B cell (primary cell): Measurements from ENCODE around the gene DCST2. TPM values are rescaled to one million over a fixed set of nuclear protein-coding genes. Genes with fewer than 3 reads are reported as not detected.

Source experiments
- ATAC-seq: fragments of 200-7000 bp; cut with Tn5 transposase; one replicate; pipeline ENCODE4 v1.10.0; 2021; ENCODE audit warnings: low read depth, mild to moderate bottlenecking, moderate number of reproducible peaks, moderate library complexity
- CTCF ChIA-PET: fragments of 350-600 bp; sonication (Branson Sonifier 250); formaldehyde crosslinking; loops from one replicate; lab custom pipeline; 2021; ENCODE audit warnings: antibody characterized with exemption, inconsistent platforms; lab: Charles Lee
- POLR2A ChIA-PET: fragments of 350-600 bp; sonication (Branson Sonifier 250); formaldehyde crosslinking; loops from one replicate; lab custom pipeline; 2021; ENCODE audit warnings: antibody characterized with exemption; lab: Charles Lee
- DNase-seq: peaks from one replicate; pipeline ENCODE4 v3.0.0; 2013
- H2AFZ ChIP-seq: 2 replicates; pipeline ENCODE4 v1.6.1; 2012; ENCODE audit warnings: mild to moderate bottlenecking, low read depth, low read length; ENCODE audit not compliant: insufficient read depth, poor library complexity, severe bottlenecking
- H3K27ac ChIP-seq, 2 donors: 1 replicate in 1 of 2; 2 replicates in 1 of 2; pipeline ENCODE4 v1.5.1; 2012 to 2013; ENCODE audit warnings: low read length in 2 of 2, mild to moderate bottlenecking in 2 of 2, moderate library complexity in 1 of 2
- H3K27me3 ChIP-seq, 4 experiments: fragments of 200-600 bp in 1 of 4; sonication (generic) in 1 of 4; replicated peaks in 1 of 4; 1 replicate in 2 of 4; 2 replicates in 2 of 4; pipeline versions ENCODE4 v1.6.1 to v1.7.0; 2013 to 2016; ENCODE audit warnings: low read length in 3 of 4, mild to moderate bottlenecking in 2 of 4, mixed read lengths in 1 of 4, moderate library complexity in 1 of 4; ENCODE audit not compliant: insufficient read depth in 4 of 4, control insufficient read depth in 3 of 4; ENCODE audit errors: control extremely low read depth in 1 of 4
- H3K36me3 ChIP-seq, 2 experiments: replicated peaks in 1 of 2; 1 replicate in 1 of 2; 2 replicates in 1 of 2; pipeline versions ENCODE4 v1.6.1 to v1.7.1; 2013; ENCODE audit warnings: low read length in 1 of 2; ENCODE audit not compliant: insufficient read depth in 2 of 2, control insufficient read depth in 1 of 2; ENCODE audit errors: control extremely low read depth in 1 of 2, extremely low read depth in 1 of 2
- H3K4me1 ChIP-seq, 2 donors: fragments of 200-600 bp in 1 of 2; sonication (generic) in 1 of 2; 1 replicate in 1 of 2; 2 replicates in 1 of 2; pipeline versions ENCODE4 v1.5.1 to v1.6.1; 2013 to 2017; ENCODE audit warnings: low read length in 2 of 2; ENCODE audit not compliant: control insufficient read depth in 2 of 2, insufficient read depth in 2 of 2
- H3K4me2 ChIP-seq: replicated peaks from 2 replicates; pipeline ENCODE3; 2012; ENCODE audit warnings: mild to moderate bottlenecking, low read depth, low read length; ENCODE audit not compliant: poor library complexity, severe bottlenecking
- H3K4me3 ChIP-seq, 5 experiments: fragments of 200-600 bp in 1 of 5; sonication (generic) in 1 of 5; 1 replicate in 3 of 5; 2 replicates in 2 of 5; pipeline versions ENCODE4 v1.5.1 to v1.7.0; 2011 to 2016; ENCODE audit warnings: low read length in 4 of 5, mild to moderate bottlenecking in 4 of 5, low read depth in 2 of 5, control low read depth in 1 of 5, moderate library complexity in 1 of 5; ENCODE audit not compliant: insufficient read depth in 1 of 5; ENCODE audit errors: control extremely low read depth in 1 of 5, extremely low read depth in 1 of 5
- H3K79me2 ChIP-seq: fragments of 200-600 bp; sonication (generic); one replicate; pipeline ENCODE4 v1.6.0; 2016; ENCODE audit warnings: low read length; ENCODE audit not compliant: control insufficient read depth, insufficient read depth
- H3K9ac ChIP-seq: fragments of 200-600 bp; sonication (generic); 2 replicates; pipeline ENCODE4 v1.6.1; 2017; ENCODE audit warnings: mild to moderate bottlenecking, low read length, moderate library complexity
- H3K9me3 ChIP-seq, 3 donors: one replicate each; pipeline versions ENCODE4 v1.6.1 to v1.7.1; 2013; ENCODE audit warnings: low read length in 2 of 3; ENCODE audit not compliant: control insufficient read depth in 2 of 3, insufficient read depth in 1 of 3; ENCODE audit errors: control extremely low read depth in 1 of 3
- H4K20me1 ChIP-seq: 2 replicates; pipeline ENCODE4 v1.6.0; 2012; ENCODE audit warnings: mild to moderate bottlenecking, low read length; ENCODE audit not compliant: insufficient read depth, control insufficient read depth, poor library complexity, severe bottlenecking
- H3K27ac Mint-ChIP-seq: one replicate; pipeline ENCODE4 v1.8.0; 2021; ENCODE audit warnings: mixed read lengths
- H3K27me3 Mint-ChIP-seq: one replicate; pipeline ENCODE4 v1.8.0; 2021; ENCODE audit warnings: mixed read lengths
- H3K4me1 Mint-ChIP-seq: one replicate; pipeline ENCODE4 v1.8.0; 2021; ENCODE audit warnings: mixed read lengths
- H3K4me3 Mint-ChIP-seq: one replicate; pipeline ENCODE4 v1.8.0; 2021; ENCODE audit warnings: mixed read lengths
- H3K9me3 Mint-ChIP-seq: one replicate; pipeline ENCODE4 v1.8.0; 2022; ENCODE audit warnings: mixed read lengths; ENCODE audit not compliant: insufficient read depth
- EZH2 ChIP-seq: IDR thresholded peaks from 2 replicates; pipeline ENCODE4 v1.6.1; 2012; ENCODE audit warnings: borderline replicate concordance, low read depth, mild to moderate bottlenecking, moderate library complexity, low read length; ENCODE audit not compliant: insufficient read depth, poor library complexity, severe bottlenecking
- WGBS: methylation state at CpG from one replicate; pipeline ENCODE4 v1.1.5; 2013; ENCODE audit warnings: missing lambda C conversion rate; ENCODE audit not compliant: insufficient coverage; 5-methylcytosine and 5-hydroxymethylcytosine counted together
- intact Hi-C: fragments of 100-400 bp; cut with micrococcal nuclease; formaldehyde crosslinking; loops from one replicate; pipeline ENCODE4 v1.10.0; 2022
- polyA plus RNA-seq: library from polyadenylated mRNA; depleted of rRNA; stranded (reverse); fragments of >200 nt; gene quantifications from 2 replicates; pipeline ENCODE4 v1.2.3, GENCODE V29; 2012
- total RNA-seq, 2 donors: library from RNA; stranded (reverse); fragments of 120-200 nt in 1 of 2; gene quantifications; 1 replicate in 1 of 2; 2 replicates in 1 of 2; pipeline versions ENCODE4 v1.2.3 to v1.2.4, GENCODE V29; 2013 to 2022
- TF ChIP-seq, protein P1 (sequence below): fragments of 200-600 bp; IDR thresholded peaks from one replicate; pipeline ENCODE4 v1.8.0; 2022; ENCODE audit warnings: antibody characterized with exemption, mild to moderate bottlenecking

The DCST2 gene
- total and polyA plus RNA-seq, 2 donors (not counting 1 experiment from before 2014, with no cell fraction given) = 0.89 to 5.4 TPM

DNA sequence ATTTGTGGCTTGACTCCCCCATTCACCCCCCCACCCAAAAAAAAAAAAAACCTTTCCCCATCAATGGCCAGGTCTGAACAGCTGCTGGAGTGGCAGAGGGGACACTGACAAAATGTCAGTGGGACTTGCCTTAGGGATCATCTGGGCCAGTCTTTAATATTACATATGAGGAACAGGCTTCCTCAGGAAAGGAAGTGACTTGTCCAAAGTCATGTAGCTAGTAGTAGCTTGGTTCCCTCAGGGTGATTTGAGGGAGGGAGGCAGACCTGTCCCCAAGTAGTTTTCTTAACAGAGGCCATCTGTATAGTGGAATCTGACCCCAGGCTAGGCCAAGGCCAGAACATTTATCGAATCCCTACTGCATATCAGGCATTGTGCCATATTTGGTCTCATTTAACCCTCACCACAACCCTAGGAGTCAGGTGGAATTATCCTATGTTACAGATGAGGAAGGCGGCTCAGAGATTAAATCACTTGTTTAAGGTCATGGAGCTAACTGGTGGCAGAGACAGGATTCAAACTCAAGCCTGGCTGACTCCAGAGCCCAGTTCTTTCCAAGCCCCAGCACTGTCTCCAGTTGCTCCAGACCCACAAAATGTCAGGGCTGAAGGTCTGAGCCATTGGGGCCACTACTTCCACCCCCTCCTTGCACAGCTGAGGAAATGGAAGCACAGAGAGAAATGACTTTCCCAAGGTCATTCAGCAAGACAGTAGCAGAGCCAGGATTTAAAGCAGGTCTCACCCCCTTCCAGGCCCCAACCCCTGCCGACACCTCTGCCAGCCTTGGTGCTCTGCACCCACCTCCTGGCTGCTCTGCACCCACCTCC, 20.6 kb downstream of the DCST2 start:
- DNase-seq = no peak
- Histone ChIP-seq H3K4me3 (no peak overlapping the region), H3K27ac (peak overlapping the region; percentile 6 to 48), H3K4me2 (peak overlapping the region; percentile 22), H4K20me1 (peaks cover 18% of the 10 kb centered on the region), H3K9ac (no peak overlapping the region), H3K27me3 (no peaks in the 10 kb centered on the region), H3K79me2 (peaks cover 20% of the 10 kb centered on the region), H3K9me3 (no peaks in the 10 kb centered on the region), H3K4me1 (peaks cover 90 to 98% of the 10 kb centered on the region in 2 donors), H2AFZ (no peak overlapping the region), H3K36me3 (peaks cover 0 to 29% of the 10 kb centered on the region in 2 experiments)
- Mint-ChIP-seq H3K4me3 (no peak overlapping the region), H3K27me3 (no peaks in the 10 kb centered on the region), H3K27ac (peak overlapping the region; percentile 83), H3K4me1 (peaks cover 79% of the 10 kb centered on the region), H3K9me3 (no peaks in the 10 kb centered on the region)
- TF ChIP-seq EZH2 = no peak
- TF ChIP-seq, protein P1, sequence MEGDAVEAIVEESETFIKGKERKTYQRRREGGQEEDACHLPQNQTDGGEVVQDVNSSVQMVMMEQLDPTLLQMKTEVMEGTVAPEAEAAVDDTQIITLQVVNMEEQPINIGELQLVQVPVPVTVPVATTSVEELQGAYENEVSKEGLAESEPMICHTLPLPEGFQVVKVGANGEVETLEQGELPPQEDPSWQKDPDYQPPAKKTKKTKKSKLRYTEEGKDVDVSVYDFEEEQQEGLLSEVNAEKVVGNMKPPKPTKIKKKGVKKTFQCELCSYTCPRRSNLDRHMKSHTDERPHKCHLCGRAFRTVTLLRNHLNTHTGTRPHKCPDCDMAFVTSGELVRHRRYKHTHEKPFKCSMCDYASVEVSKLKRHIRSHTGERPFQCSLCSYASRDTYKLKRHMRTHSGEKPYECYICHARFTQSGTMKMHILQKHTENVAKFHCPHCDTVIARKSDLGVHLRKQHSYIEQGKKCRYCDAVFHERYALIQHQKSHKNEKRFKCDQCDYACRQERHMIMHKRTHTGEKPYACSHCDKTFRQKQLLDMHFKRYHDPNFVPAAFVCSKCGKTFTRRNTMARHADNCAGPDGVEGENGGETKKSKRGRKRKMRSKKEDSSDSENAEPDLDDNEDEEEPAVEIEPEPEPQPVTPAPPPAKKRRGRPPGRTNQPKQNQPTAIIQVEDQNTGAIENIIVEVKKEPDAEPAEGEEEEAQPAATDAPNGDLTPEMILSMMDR = no peak
- intact Hi-C loops = no loop called here
- CTCF ChIA-PET = interaction anchor here (0.5 to 17.4 kb wide), 4 partner anchors 13 to 49 kb away, joined by 3 to 295 read pairs (median 4); partner anchors contain the start of genes LENEP and ZBTB7B
- POLR2A ChIA-PET = interaction anchor here (0.6 to 6.0 kb wide), 4 partner anchors 11 to 56 kb away, joined by 3 to 74 read pairs (median 6); partner anchors contain the start of gene ZBTB7B
- ATAC-seq = no peak
- WGBS = no CpG with 5 or more reads among the region's 3 CpGs
